Globus pallidus (tissue), 1 donor: ENCODE measurements around the gene CCDC30.
A peak's percentile ranks its signal among the peaks of the same experiment; 100 is the strongest.
"Not testable (repeated sequence)": the region's sequence is repeated elsewhere in the genome, so short reads cannot be mapped to it uniquely, and the experiment has no call there.

ENCODE experiments used
- DNase-seq: peaks from one replicate; pipeline ENCODE4 v3.0.0-alpha.2; 2015; ENCODE audit warnings: low spot score

Gene CCDC30

GRCh38 chr1:42657981-42658876, 195.1 kb downstream of the CCDC30 start, which contains the start of gene PPIH:
PPIH (plus strand) TSS chr1:42658423; CDS start chr1:42658447, 24 bp downstream.
- peak; percentile 92 for DNase-seq

- no peak for DNase-seq
Observed at GRCh38 chr1:42658877-42659337, 195.8 kb downstream of the CCDC30 start.

- DNase-seq: no peak
Observed at GRCh38 chr1:42660907-42661500, 197.9 kb downstream of the CCDC30 start.

GRCh38 chr1:42669936-42670335, 206.8 kb downstream of the CCDC30 start:
- DNase-seq: no peak

- DNase-seq: no peak
Observed at GRCh38 chr1:42670425-42670824, 207.3 kb downstream of the CCDC30 start.

- no peak for DNase-seq
Observed at GRCh38 chr1:42674214-42674613, 211.1 kb downstream of the CCDC30 start.

GRCh38 chr1:42674682-42675081, 211.6 kb downstream of the CCDC30 start:
- no peak for DNase-seq

GRCh38 chr1:42675467-42675866, 212.4 kb downstream of the CCDC30 start:
- DNase-seq: no peak

GRCh38 chr1:42676534-42677087, 213.5 kb downstream of the CCDC30 start:
- DNase-seq: no peak

- DNase-seq: no peak
Observed at GRCh38 chr1:42679364-42679983, 216.4 kb downstream of the CCDC30 start.

- DNase-seq: no peak
Observed at GRCh38 chr1:42680055-42680454, 217.0 kb downstream of the CCDC30 start.

- DNase-seq: peak; percentile 30
Observed at GRCh38 chr1:42680921-42681683, 218.0 kb downstream of the CCDC30 start.

- peak; percentile 98 for DNase-seq
Observed at GRCh38 chr1:42681741-42682483, 218.8 kb downstream of the CCDC30 start, which contains the start of gene YBX1. YBX1 (plus strand) TSS chr1:42682418; CDS start chr1:42682566, 148 bp downstream.

- DNase-seq: not testable (repeated sequence)
Observed at GRCh38 chr1:42682484-42682738, 219.3 kb downstream of the CCDC30 start.

GRCh38 chr1:42682739-42683531, 219.8 kb downstream of the CCDC30 start:
- peak; percentile 51 for DNase-seq

- no peak for DNase-seq
Observed at GRCh38 chr1:42684139-42684538, 221.1 kb downstream of the CCDC30 start.

GRCh38 chr1:42686418-42686817, 223.3 kb downstream of the CCDC30 start:
- DNase-seq: no peak

- no peak for DNase-seq
Observed at GRCh38 chr1:42689912-42690311, 226.8 kb downstream of the CCDC30 start.

- no peak for DNase-seq
Observed at GRCh38 chr1:42690477-42691156, 227.5 kb downstream of the CCDC30 start.

- DNase-seq: no peak
Observed at GRCh38 chr1:42691157-42691498, 228.0 kb downstream of the CCDC30 start.
